SU-DHL-6 (cell line): ENCODE data around the gene UBE2E3.

Experiments used
- H2AFZ ChIP-seq: fragments of 200-600 bp; sonication (generic); 2 replicates; pipeline ENCODE4 v1.6.1; 2014; ENCODE audit warnings: low read depth, mild to moderate bottlenecking, moderate library complexity, mixed read lengths, antibody characterized with exemption, low read length; ENCODE audit not compliant: severe bottlenecking
- H3F3A ChIP-seq: fragments of 200-600 bp; shearing (Covaris generic); 2 replicates; pipeline ENCODE4 v1.6.0; 2016; ENCODE audit warnings: antibody characterized with exemption, mild to moderate bottlenecking; ENCODE audit not compliant: insufficient read depth
- H3K27ac ChIP-seq: fragments of 200-600 bp; sonication (generic); 2 replicates; pipeline ENCODE4 v1.5.1; 2016; ENCODE audit warnings: low read depth, mild to moderate bottlenecking, low read length, moderate library complexity, mixed read lengths
- H3K27me3 ChIP-seq: fragments of 200-600 bp; sonication (generic), shearing (Covaris generic); 2 replicates; pipeline ENCODE4 v1.6.0; 2014; ENCODE audit warnings: mild to moderate bottlenecking, low read length
- H3K36me3 ChIP-seq: fragments of 200-600 bp; sonication (generic); 2 replicates; pipeline ENCODE4 v1.6.1; 2014; ENCODE audit warnings: mild to moderate bottlenecking, low read length, mixed read lengths
- H3K4me2 ChIP-seq: fragments of 300-600, 200-600 bp; shearing (Covaris generic), sonication (generic); 2 replicates; pipeline ENCODE4 v1.6.0; 2014; ENCODE audit warnings: low read length, low read depth, mild to moderate bottlenecking; ENCODE audit not compliant: poor library complexity, severe bottlenecking
- H3K4me3 ChIP-seq: fragments of 200-600 bp; sonication (generic); 2 replicates; pipeline ENCODE4 v1.5.1; 2014; ENCODE audit warnings: antibody characterized with exemption, low read length, mild to moderate bottlenecking, mixed read lengths; ENCODE audit not compliant: insufficient read depth, poor library complexity, severe bottlenecking
- H3K79me2 ChIP-seq: fragments of 200-600 bp; sonication (generic); 2 replicates; pipeline ENCODE4 v1.6.1; 2014; ENCODE audit warnings: mild to moderate bottlenecking, low read length, moderate library complexity; ENCODE audit not compliant: insufficient read depth
- H3K9ac ChIP-seq: fragments of 200-600 bp; sonication (generic); 2 replicates; pipeline ENCODE4 v1.7.0; 2014; ENCODE audit warnings: mild to moderate bottlenecking, low read length
- H3K9me2 ChIP-seq: fragments of 200-600 bp; sonication (generic); replicated peaks from 2 replicates; pipeline ENCODE4 v1.6.1; 2014; ENCODE audit warnings: low read length; ENCODE audit not compliant: insufficient read depth
- H3K9me3 ChIP-seq: fragments of 200-600 bp; sonication (generic); 2 replicates; pipeline ENCODE4 v1.6.1; 2014; ENCODE audit warnings: low read length, mixed read lengths; ENCODE audit not compliant: insufficient read depth
- H4K20me1 ChIP-seq: fragments of 200-600 bp; sonication (generic); 2 replicates; pipeline ENCODE4 v1.6.1; 2014; ENCODE audit warnings: low read depth, mild to moderate bottlenecking, antibody characterized with exemption, low read length, moderate library complexity, mixed read lengths
- EZH2phosphoT487 ChIP-seq: fragments of 200-600 bp; sonication (generic), shearing (Covaris generic); conservative IDR thresholded peaks from 2 replicates; pipeline ENCODE4 v1.6.1; 2018; ENCODE audit warnings: mild to moderate bottlenecking, antibody characterized with exemption, low read length, moderate library complexity, mixed read lengths

Gene UBE2E3

GRCh38 chr2:181112916-181113315, 132.5 kb downstream of the UBE2E3 start:
- no peak overlapping the region for H3K27ac ChIP-seq
- no peak overlapping the region for H2AFZ ChIP-seq
- H3K79me2 ChIP-seq, result no peaks in the 10 kb centered on the region
- no peaks in the 10 kb centered on the region for H4K20me1 ChIP-seq
- H3K9me2 ChIP-seq, result no peaks in the 10 kb centered on the region
- H3K9me3 ChIP-seq, result no peaks in the 10 kb centered on the region
- H3K36me3 ChIP-seq, result no peaks in the 10 kb centered on the region
- H3F3A ChIP-seq, result no peaks in the 10 kb centered on the region
- no peak overlapping the region for H3K4me3 ChIP-seq
- H3K27me3 ChIP-seq, result no peaks in the 10 kb centered on the region
- TF ChIP-seq EZH2phosphoT487, result no peak
- H3K9ac ChIP-seq, result no peak overlapping the region
- no peak overlapping the region for H3K4me2 ChIP-seq
